HepG2 (cell line): ENCODE results near the gene INHBE.

ENCODE experiments used
- EZH2 ChIP-seq: conservative IDR thresholded peaks from 2 replicates; pipeline ENCODE4 v1.6.1; 2012; ENCODE audit warnings: mild to moderate bottlenecking, low read depth, low read length, moderate library complexity
- HDAC6 ChIP-seq: fragments of 200-600 bp; sonication (generic); IDR thresholded peaks from 2 replicates; pipeline ENCODE4 v1.7.0; 2017; ENCODE audit warnings: mild to moderate bottlenecking, antibody characterized with exemption, low read length, low read depth
- NRL ChIP-seq: sonication (generic); formaldehyde crosslinking; IDR thresholded peaks from 2 replicates; pipeline ENCODE4 v1.5.0; 2020; ENCODE audit warnings: missing genetic modification reagents, mild to moderate bottlenecking, moderate library complexity, borderline replicate concordance
- ZBTB21 ChIP-seq: sonication (generic); formaldehyde crosslinking; IDR thresholded peaks from 2 replicates; pipeline ENCODE4 v1.4.0; 2020; ENCODE audit warnings: missing genetic modification reagents
- ZKSCAN5 ChIP-seq: sonication (generic); formaldehyde crosslinking; IDR thresholded peaks from 2 replicates; pipeline ENCODE4 v1.5.1; 2020; ENCODE audit warnings: mild to moderate bottlenecking, missing genetic modification reagents

DNA sequence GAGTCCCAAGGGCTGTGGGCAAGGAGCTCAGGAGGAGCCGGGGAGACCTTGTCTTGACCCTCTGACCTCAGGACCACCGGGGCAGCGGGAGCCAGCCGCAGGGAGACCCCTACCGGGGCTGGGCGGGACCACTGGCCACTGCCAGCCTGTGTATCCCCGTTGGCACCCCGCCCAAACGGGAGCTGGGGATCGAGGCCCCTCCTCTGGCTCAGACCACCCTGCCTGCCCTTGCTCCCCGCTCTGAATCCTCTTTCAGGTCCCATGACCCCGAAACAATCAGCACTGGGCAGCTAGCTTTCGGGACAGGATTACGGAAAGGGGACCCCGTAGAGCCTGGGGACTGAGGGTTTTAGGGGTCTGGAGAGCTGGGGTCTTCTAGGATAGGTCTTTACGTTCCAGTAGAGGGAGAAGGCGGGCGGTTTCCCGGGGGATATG lies 5.8 kb downstream of the INHBE start:
- no peak for TF ChIP-seq NRL
- no peak for TF ChIP-seq ZBTB21 (CRISPR knock-in tag)
- no peak for TF ChIP-seq ZKSCAN5 (CRISPR knock-in tag)
- TF ChIP-seq HDAC6 = no peak
- TF ChIP-seq EZH2 = 0 out of 2 replicates have a peak, but pooled peaks have one; percentile 37
